Smooth muscle cell (in vitro differentiated cells): ENCODE measurements around the gene DYRK1A. TPM values are rescaled to one million over a fixed set of nuclear protein-coding genes. Genes with fewer than 3 reads are reported as not detected.

Source experiments
- DNase-seq: peaks from one replicate; lab custom pipeline; 2025; ENCODE audit not compliant: unreplicated experiment; lab: John Stamatoyannopoulos, UW
- H2AFZ ChIP-seq: fragments of 200-600 bp; sonication (generic); 2 replicates; pipeline ENCODE4 v1.6.0; 2016; ENCODE audit warnings: antibody characterized with exemption, low read depth, mild to moderate bottlenecking
- H3F3A ChIP-seq: fragments of 200-600 bp; sonication (generic); 2 replicates; pipeline ENCODE4 v1.6.0; 2017; ENCODE audit warnings: antibody characterized with exemption, low read depth
- H3K27ac ChIP-seq: fragments of 200-600 bp; sonication (generic); 2 replicates; pipeline ENCODE4 v1.5.1; 2016; ENCODE audit warnings: low read depth, mild to moderate bottlenecking
- H3K27me3 ChIP-seq: fragments of 200-600 bp; sonication (generic); 2 replicates; pipeline ENCODE4 v1.6.1; 2016; ENCODE audit warnings: low read depth, mild to moderate bottlenecking
- H3K36me3 ChIP-seq: fragments of 200-600 bp; sonication (generic); 2 replicates; pipeline ENCODE4 v1.5.1; 2016; ENCODE audit warnings: low read depth
- H3K4me1 ChIP-seq: fragments of 200-600 bp; sonication (generic); 2 replicates; pipeline ENCODE4 v1.5.1; 2016; ENCODE audit warnings: low read depth
- H3K4me2 ChIP-seq: fragments of 200-600 bp; sonication (generic); 2 replicates; pipeline ENCODE4 v1.6.0; 2016; ENCODE audit warnings: mild to moderate bottlenecking
- H3K4me3 ChIP-seq: fragments of 200-600 bp; sonication (generic); 2 replicates; pipeline ENCODE4 v1.5.1; 2016; ENCODE audit warnings: mild to moderate bottlenecking
- H3K79me2 ChIP-seq: fragments of 200-600 bp; sonication (generic); 2 replicates; pipeline ENCODE4 v1.6.0; 2016; ENCODE audit warnings: low read depth, mild to moderate bottlenecking
- H3K9ac ChIP-seq: fragments of 200-600 bp; sonication (generic); 2 replicates; pipeline ENCODE4 v1.6.0; 2016; ENCODE audit warnings: low read depth
- H3K9me3 ChIP-seq: fragments of 200-600 bp; sonication (generic); replicated peaks from 2 replicates; pipeline ENCODE4 v1.5.1; 2016; ENCODE audit warnings: low read depth
- H4K20me1 ChIP-seq: fragments of 200-600 bp; sonication (generic); 2 replicates; pipeline ENCODE4 v1.6.0; 2016; ENCODE audit warnings: low read depth
- WGBS: methylation state at CpG from one replicate; pipeline ENCODE4 v1.1.7; 2016; ENCODE audit warnings: low lambda C conversion rate; 5-methylcytosine and 5-hydroxymethylcytosine counted together
- polyA plus RNA-seq: library from polyadenylated mRNA; unstranded; fragments of >200 nt; fragmentation: Nextera tagmentation; extraction: Ambion mirVana; gene quantifications from 2 replicates; pipeline ENCODE4 v1.2.1, GENCODE V29; 2016
- total RNA-seq: library from RNA; depleted of rRNA; stranded (reverse); fragments of >200 nt; gene quantifications from 2 replicates; pipeline ENCODE4 v1.2.3, GENCODE V29; 2014
- TF ChIP-seq, protein P1 (sequence below): fragments of 200-600 bp; sonication (generic); IDR thresholded peaks from 2 replicates; pipeline ENCODE4 v1.5.1; 2017; ENCODE audit warnings: borderline replicate concordance, mild to moderate bottlenecking, antibody characterized with exemption; ENCODE audit not compliant: insufficient read depth, poor library complexity, severe bottlenecking

DYRK1A gene
- total and polyA plus RNA-seq, 2 experiments from 2014 or later = 2.4 to 61.7 TPM

GRCh38 chr21:37346841-37347430 is 19.6 kb upstream of the DYRK1A start:
- DNase-seq = no peak
- H3K9ac ChIP-seq = no peak overlapping the region
- TF ChIP-seq, protein P1, sequence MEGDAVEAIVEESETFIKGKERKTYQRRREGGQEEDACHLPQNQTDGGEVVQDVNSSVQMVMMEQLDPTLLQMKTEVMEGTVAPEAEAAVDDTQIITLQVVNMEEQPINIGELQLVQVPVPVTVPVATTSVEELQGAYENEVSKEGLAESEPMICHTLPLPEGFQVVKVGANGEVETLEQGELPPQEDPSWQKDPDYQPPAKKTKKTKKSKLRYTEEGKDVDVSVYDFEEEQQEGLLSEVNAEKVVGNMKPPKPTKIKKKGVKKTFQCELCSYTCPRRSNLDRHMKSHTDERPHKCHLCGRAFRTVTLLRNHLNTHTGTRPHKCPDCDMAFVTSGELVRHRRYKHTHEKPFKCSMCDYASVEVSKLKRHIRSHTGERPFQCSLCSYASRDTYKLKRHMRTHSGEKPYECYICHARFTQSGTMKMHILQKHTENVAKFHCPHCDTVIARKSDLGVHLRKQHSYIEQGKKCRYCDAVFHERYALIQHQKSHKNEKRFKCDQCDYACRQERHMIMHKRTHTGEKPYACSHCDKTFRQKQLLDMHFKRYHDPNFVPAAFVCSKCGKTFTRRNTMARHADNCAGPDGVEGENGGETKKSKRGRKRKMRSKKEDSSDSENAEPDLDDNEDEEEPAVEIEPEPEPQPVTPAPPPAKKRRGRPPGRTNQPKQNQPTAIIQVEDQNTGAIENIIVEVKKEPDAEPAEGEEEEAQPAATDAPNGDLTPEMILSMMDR = no peak
- H3K4me2 ChIP-seq = no peak overlapping the region
- WGBS = 87% methylated on average over 2 of the region's 2 CpGs
- H4K20me1 ChIP-seq = no peaks in the 10 kb centered on the region
- no peaks in the 10 kb centered on the region for H3K36me3 ChIP-seq
- no peak overlapping the region for H2AFZ ChIP-seq
- no peak overlapping the region for H3K4me3 ChIP-seq
- no peak overlapping the region for H3K27ac ChIP-seq
- H3K27me3 ChIP-seq = no peaks in the 10 kb centered on the region
- H3F3A ChIP-seq = peaks cover 2% of the 10 kb centered on the region
- H3K79me2 ChIP-seq = no peaks in the 10 kb centered on the region
- peaks cover 14% of the 10 kb centered on the region for H3K9me3 ChIP-seq
- no peaks in the 10 kb centered on the region for H3K4me1 ChIP-seq

DNA sequence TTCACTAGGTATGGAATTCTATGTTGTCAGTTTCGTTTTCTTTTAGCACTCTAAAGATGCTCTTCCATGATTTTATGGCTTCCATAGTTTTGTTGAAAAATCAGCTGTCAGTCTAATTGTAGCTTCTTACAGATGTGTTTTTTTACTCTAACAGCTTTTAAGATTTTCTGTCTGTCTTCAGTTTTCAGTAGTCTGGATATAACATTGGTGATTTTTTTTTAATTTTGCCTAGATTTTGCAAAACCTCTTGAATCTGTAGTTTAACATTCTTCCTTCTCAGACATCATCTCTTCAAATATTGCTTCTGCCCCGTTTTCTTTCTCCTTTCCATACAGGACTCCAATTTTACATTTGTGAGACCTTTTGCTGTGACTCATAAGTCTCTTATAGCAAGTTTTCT is 17.9 kb upstream of the DYRK1A start:
- Histone ChIP-seq H3K36me3 (no peaks in the 10 kb centered on the region), H3K4me2 (no peak overlapping the region), H3K27ac (no peak overlapping the region), H2AFZ (no peak overlapping the region), H3K9ac (no peak overlapping the region), H4K20me1 (no peaks in the 10 kb centered on the region), H3K79me2 (no peaks in the 10 kb centered on the region), H3K4me1 (no peaks in the 10 kb centered on the region), H3F3A (no peaks in the 10 kb centered on the region), H3K4me3 (peak overlapping the region; percentile 9), H3K9me3 (peaks cover 14% of the 10 kb centered on the region), H3K27me3 (no peaks in the 10 kb centered on the region)
- WGBS = 90% methylated on average over 2 of the region's 2 CpGs
- TF ChIP-seq, protein P1 = no peak
- DNase-seq = no peak

- Histone ChIP-seq H3K4me1 (no peaks in the 10 kb centered on the region), H2AFZ (no peak overlapping the region), H3K9ac (no peak overlapping the region), H3F3A (no peaks in the 10 kb centered on the region), H3K4me3 (no peak overlapping the region), H3K27ac (no peak overlapping the region), H3K36me3 (no peaks in the 10 kb centered on the region), H3K79me2 (no peaks in the 10 kb centered on the region), H3K9me3 (peaks cover 14% of the 10 kb centered on the region), H4K20me1 (no peaks in the 10 kb centered on the region), H3K27me3 (no peaks in the 10 kb centered on the region), H3K4me2 (no peak overlapping the region)
- DNase-seq = no peak
- TF ChIP-seq, protein P1 = no peak
Measured at GRCh38 chr21:37350472-37350871, 16.1 kb upstream of the DYRK1A start.

- WGBS = 65% methylated on average over 5 of the region's 5 CpGs
- no peak overlapping the region for H2AFZ ChIP-seq
- H3K9ac ChIP-seq = peak overlapping the region; percentile 7
- H4K20me1 ChIP-seq = no peaks in the 10 kb centered on the region
- no peak overlapping the region for H3K4me2 ChIP-seq
- no peaks in the 10 kb centered on the region for H3K9me3 ChIP-seq
- peak overlapping the region; percentile 74 for H3K27ac ChIP-seq
- peaks cover 7% of the 10 kb centered on the region for H3F3A ChIP-seq
- no peaks in the 10 kb centered on the region for H3K79me2 ChIP-seq
- H3K4me1 ChIP-seq = no peaks in the 10 kb centered on the region
- DNase-seq = no peak
- no peak overlapping the region for H3K4me3 ChIP-seq
- no peaks in the 10 kb centered on the region for H3K36me3 ChIP-seq
- H3K27me3 ChIP-seq = no peaks in the 10 kb centered on the region
- TF ChIP-seq, protein P1 = no peak
Measured at GRCh38 chr21:37356706-37357105, 9.9 kb upstream of the DYRK1A start.
